Middle frontal gyrus (tissue), 1 donor: Measurements from ENCODE around the gene CREB3L1.

Experiments used
- DNase-seq: peaks from one replicate; pipeline ENCODE4 v3.0.0-alpha.2; 2015; ENCODE audit warnings: low spot score; ENCODE audit errors: extremely low spot score

The CREB3L1 gene, protein sequence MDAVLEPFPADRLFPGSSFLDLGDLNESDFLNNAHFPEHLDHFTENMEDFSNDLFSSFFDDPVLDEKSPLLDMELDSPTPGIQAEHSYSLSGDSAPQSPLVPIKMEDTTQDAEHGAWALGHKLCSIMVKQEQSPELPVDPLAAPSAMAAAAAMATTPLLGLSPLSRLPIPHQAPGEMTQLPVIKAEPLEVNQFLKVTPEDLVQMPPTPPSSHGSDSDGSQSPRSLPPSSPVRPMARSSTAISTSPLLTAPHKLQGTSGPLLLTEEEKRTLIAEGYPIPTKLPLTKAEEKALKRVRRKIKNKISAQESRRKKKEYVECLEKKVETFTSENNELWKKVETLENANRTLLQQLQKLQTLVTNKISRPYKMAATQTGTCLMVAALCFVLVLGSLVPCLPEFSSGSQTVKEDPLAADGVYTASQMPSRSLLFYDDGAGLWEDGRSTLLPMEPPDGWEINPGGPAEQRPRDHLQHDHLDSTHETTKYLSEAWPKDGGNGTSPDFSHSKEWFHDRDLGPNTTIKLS

GRCh38 chr11:46277622-46278386 is at the start of gene CREB3L1:
Gene CREB3L1 (plus strand): TSS chr11:46277662. CDS start chr11:46278112, 450 bp downstream.
- no peak for DNase-seq

GRCh38 chr11:46229230-46229629 is 48.2 kb upstream of the CREB3L1 start:
- no peak for DNase-seq

DNA sequence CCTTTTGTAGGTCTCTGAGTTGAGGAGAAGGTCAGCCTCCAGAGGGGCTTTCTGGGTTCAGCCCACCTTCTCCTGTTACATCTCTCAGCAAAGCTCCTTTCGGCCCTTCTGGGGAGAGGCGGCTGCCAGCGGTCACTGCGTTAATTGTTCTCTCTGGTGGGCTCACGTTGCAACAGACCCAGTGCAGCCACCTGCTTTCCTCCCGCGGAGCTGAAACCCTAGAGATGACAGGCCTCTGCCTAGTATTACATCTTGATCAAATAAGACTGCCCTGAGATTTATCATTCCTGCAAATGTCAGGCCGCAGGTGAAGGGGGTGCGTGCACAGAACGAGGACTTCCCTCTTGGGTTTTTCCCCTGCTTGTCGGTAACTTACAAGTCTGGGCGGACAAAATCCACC is 43.2 kb upstream of the CREB3L1 start:
- DNase-seq: no peak

- DNase-seq: no peak
Measured at GRCh38 chr11:46235777-46236688, 41.4 kb upstream of the CREB3L1 start.

- DNase-seq: no peak
Measured at GRCh38 chr11:46236918-46237247, 40.6 kb upstream of the CREB3L1 start.

GRCh38 chr11:46237248-46238077 is 40.0 kb upstream of the CREB3L1 start:
- no peak for DNase-seq

GRCh38 chr11:46238078-46238966 is 39.1 kb upstream of the CREB3L1 start:
- no peak for DNase-seq

DNA sequence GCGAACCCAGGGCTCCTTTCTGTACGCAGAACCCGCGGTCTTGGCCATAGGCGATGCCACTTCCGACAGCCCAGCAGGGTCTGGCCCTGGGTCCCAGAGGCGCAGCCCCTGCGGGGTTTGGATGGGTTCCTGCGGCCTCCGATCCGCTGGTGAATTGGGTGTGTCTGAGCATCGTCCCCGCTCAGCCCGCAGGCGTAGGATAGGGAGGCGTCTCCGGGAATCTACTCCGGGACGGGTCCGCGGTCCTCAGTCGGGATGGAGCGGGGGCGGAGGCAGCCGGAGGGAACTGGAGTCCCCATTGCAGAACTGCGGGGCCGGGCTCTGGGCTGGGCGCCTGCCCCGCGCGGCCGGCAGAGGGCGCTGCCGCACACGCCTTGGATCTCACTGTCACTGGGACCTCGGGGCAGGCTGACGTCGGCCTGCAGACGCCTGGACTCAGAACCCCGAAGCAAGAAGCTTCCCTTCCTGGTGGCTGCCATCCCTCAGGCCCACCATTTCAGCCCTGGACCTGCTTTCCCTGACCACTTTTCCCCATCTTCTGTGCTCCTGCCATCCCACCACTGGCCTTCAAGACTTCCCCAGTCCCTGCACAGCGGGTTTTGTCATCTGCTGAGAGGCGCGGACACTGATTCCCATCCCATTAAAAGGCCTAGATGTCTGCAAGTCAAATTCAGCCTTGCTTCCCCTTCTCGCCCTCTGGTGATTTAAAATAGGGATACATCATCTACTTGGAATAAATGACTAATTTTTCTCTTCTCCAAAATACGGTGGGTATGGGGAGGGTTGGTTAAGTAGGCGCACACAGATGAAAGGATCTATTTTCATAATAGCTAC is 38.3 kb upstream of the CREB3L1 start:
- peak; percentile 53 for DNase-seq

DNA sequence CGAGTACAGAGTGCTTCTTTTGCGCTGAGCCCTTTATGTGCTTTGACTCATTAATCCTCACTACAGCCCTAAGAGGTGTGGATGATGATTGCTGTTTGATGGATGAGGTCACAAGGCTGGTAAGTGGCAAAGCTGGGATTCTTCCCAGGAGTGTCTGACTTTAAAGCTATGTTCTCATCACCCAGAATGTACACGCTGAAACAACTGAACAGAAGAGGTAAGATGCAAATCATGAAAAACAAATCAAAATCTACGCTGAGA is 37.7 kb upstream of the CREB3L1 start:
- DNase-seq: no peak

- DNase-seq: no peak
Measured at GRCh38 chr11:46240371-46240770, 37.1 kb upstream of the CREB3L1 start.

GRCh38 chr11:46240861-46241260 is 36.6 kb upstream of the CREB3L1 start:
- DNase-seq: no peak

DNA sequence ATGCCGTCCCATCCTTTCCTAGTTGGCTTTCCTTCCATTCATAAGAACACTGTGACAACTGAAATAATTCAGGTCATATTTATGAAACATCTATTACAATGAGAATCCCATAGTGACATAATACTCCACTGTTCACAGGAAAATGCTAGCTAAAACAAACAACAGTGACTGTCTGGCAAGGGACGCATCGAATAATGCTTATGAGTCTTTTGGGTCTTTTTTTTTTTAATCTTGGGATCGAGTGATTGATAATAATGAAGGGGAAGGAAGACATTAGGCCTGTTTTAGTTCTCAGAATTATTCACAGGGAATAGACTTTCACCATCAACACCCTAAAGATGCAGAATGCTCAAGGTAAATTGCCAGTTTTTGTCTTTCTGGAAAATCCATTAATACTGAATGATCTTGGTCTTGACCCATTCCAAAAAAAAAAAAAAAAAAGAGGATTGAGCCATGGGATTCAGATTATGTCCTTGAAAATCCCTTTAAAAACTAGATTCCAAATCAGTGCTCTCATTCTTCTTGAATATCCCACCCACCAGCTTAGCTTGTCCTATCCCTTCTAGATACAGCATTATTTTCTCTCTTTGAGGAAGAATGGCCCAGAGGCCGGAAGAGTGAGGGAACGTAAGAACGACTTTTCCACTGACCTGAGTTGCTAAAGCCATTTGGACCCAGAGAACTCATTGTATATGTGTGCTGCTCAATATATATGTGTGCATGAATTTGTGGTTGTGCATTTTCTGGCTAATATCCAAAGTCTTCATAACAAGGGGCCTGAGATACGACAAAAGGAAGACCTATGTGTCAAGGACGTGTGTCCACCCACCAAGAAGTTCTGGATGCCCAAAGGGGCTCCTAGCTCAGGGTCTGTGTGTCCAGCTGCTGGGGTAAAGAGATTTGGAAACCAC is 35.2 kb upstream of the CREB3L1 start:
- DNase-seq: no peak

DNA sequence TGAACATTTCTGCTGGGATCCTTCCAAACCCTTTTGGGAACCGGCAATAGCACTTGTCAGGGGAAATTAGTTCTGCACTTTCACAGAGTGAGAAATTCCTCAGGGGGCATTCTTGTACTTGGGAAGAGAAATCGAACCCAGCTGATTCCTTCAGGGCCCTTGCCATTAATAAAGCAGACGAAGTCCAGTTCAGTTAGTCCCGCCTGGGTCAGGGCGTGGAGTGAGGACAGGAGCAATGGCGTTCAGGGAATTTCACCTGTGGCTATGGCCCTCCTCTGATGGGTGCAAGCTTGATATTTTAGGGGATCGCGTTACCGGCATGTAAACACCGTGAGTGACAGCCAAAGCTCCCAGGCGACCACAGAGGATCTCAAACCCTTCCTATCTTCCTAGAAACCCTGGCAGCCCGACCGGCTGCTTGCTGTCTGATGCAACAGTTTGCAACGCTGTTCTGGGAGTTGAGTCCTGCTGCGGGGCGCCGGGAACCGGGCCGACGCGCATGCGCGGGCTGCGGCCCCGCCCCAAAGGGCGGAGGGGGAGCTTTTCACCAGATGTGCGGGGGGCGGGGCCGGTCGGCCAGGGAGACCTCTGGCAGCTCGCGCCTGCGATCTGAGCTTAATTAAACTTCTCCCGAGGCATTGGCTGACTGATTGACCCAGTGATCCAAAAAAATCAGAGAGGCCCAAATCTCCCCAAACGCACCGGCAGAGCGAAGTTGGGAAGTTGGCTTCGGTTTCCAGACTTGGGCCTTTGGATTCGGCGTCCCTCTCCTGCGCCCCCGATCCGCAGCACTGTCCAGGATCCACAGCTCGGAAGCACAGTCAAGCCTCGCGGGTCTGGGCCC is 34.3 kb upstream of the CREB3L1 start:
- DNase-seq: peak; percentile 72

- no peak for DNase-seq
Measured at GRCh38 chr11:46243796-46244109, 33.7 kb upstream of the CREB3L1 start.

DNA sequence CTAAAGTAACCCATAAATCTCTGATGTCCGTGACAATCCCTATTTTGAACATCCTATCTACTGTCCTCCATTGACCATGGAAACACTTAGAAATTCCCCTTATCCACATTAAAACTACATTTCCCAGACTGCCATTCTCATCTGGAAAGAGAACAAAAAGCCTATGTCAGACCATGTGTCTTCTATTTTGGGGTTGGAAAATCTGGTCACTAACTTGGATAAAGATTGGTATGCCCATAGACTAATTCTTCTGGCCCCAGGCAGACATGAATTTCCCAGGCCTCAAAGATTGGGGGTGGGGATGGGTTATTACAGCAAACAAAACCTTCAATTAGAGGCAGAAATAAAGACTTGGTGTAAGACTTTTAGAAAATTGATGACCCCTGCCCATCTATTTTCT is 30.9 kb upstream of the CREB3L1 start:
- no peak for DNase-seq

DNA sequence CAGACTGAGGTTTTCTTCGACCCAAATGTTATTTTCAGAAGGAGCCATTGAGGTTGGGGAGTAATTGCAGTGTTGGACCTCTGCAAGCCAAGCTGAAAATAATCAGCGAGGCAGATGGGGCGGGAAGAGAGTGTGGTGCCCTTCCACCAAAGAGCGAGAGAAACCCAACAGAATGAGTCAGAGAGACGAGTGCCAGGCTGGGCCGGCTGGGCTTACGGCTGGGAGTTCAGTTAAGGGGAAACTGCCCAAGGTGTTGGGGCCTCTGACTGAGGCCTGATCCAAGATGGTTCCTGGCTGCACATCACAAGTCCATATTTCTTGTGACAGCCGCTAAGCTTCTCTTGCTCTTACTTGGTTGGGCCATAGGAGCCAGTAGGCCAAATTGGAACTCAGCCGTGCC is 30.4 kb upstream of the CREB3L1 start:
- no peak for DNase-seq

- no peak for DNase-seq
Measured at GRCh38 chr11:46247659-46248058, 29.8 kb upstream of the CREB3L1 start.
